Activated naive CD8-positive, alpha-beta T cell treated with anti-CD3 and anti-CD28 coated beads, Interleukin-2, amount 10 ng/mL, durations not matched to agents 7 days and 5 days (primary cell): Measurements from ENCODE around the gene KIF19. TPM values are rescaled to one million over a fixed set of nuclear protein-coding genes. Genes with fewer than 3 reads are reported as not detected.

Experiments
- ATAC-seq: fragments of 150-1000 bp; cut with Tn5 transposase; one replicate; pipeline ENCODE4 v1.10.0; 2021; ENCODE audit warnings: low read depth, moderate library complexity
- POLR2A ChIA-PET: fragments of 350-600 bp; sonication (Branson Sonifier 250); formaldehyde crosslinking; loops from one replicate; lab custom pipeline; 2021; ENCODE audit warnings: antibody characterized with exemption; lab: Charles Lee
- DNase-seq: peaks from one replicate; pipeline ENCODE4 v3.0.0; 2021
- H3K27ac Mint-ChIP-seq: one replicate; pipeline ENCODE4 v1.8.0; 2022; ENCODE audit warnings: mild to moderate bottlenecking, mixed read lengths
- H3K27me3 Mint-ChIP-seq: one replicate; pipeline ENCODE4 v1.8.0; 2022; ENCODE audit warnings: mild to moderate bottlenecking, moderate library complexity, mixed read lengths
- H3K36me3 Mint-ChIP-seq: one replicate; pipeline ENCODE4 v1.8.0; 2021; ENCODE audit warnings: mild to moderate bottlenecking, mixed read lengths
- H3K4me1 Mint-ChIP-seq: one replicate; pipeline ENCODE4 v1.8.0; 2021; ENCODE audit warnings: mixed read lengths
- H3K4me3 Mint-ChIP-seq: one replicate; pipeline ENCODE4 v1.8.0; 2022; ENCODE audit warnings: mild to moderate bottlenecking, moderate library complexity, mixed read lengths
- H3K9me3 Mint-ChIP-seq: one replicate; pipeline ENCODE4 v1.8.0; 2021; ENCODE audit warnings: mixed read lengths
- total RNA-seq, 2 experiments: library from RNA; stranded (reverse); gene quantifications; one replicate each; pipeline ENCODE4 v1.2.3, GENCODE V29; 2021

The KIF19 gene
- total RNA-seq, 2 experiments from 2014 or later, result 0.61 to 0.91 TPM

GRCh38 chr17:74292495-74292894 lies 33.5 kb upstream of the KIF19 start:
- peaks cover 2% of the 10 kb centered on the region for H3K36me3 Mint-ChIP-seq
- peaks cover 12% of the 10 kb centered on the region for H3K27me3 Mint-ChIP-seq
- DNase-seq, result no peak
- H3K4me1 Mint-ChIP-seq, result peaks cover 5% of the 10 kb centered on the region
- H3K4me3 Mint-ChIP-seq, result no peak overlapping the region
- H3K27ac Mint-ChIP-seq, result no peak overlapping the region
- peaks cover 2% of the 10 kb centered on the region for H3K9me3 Mint-ChIP-seq
- POLR2A ChIA-PET, result no interaction called here
- ATAC-seq, result no peak

- no peaks in the 10 kb centered on the region for H3K4me1 Mint-ChIP-seq
- POLR2A ChIA-PET, result interaction anchor here (0.8 kb wide), 2 partner anchors 13 to 230 kb away, joined by 3 read pairs; no protein-coding TSS in a partner anchor
- H3K9me3 Mint-ChIP-seq, result peaks cover 2% of the 10 kb centered on the region
- H3K36me3 Mint-ChIP-seq, result peaks cover 2% of the 10 kb centered on the region
- DNase-seq, result no peak
- H3K27me3 Mint-ChIP-seq, result peaks cover 19% of the 10 kb centered on the region
- H3K4me3 Mint-ChIP-seq, result no peak overlapping the region
- no peak for ATAC-seq
- H3K27ac Mint-ChIP-seq, result no peak overlapping the region
Measured at GRCh38 chr17:74295625-74296547, 30.1 kb upstream of the KIF19 start.

- Mint-ChIP-seq H3K4me1 (peaks cover 5% of the 10 kb centered on the region), H3K36me3 (peaks cover 2% of the 10 kb centered on the region), H3K4me3 (no peak overlapping the region), H3K9me3 (peaks cover 2% of the 10 kb centered on the region), H3K27me3 (peaks cover 19% of the 10 kb centered on the region), H3K27ac (no peak overlapping the region)
- POLR2A ChIA-PET, result interaction anchor here (0.8 kb wide), 1 partner anchor 229 kb away, joined by 3 read pairs; no protein-coding TSS in a partner anchor
- ATAC-seq (no peak), DNase-seq (no peak)
Measured at GRCh38 chr17:74296548-74296936, 29.5 kb upstream of the KIF19 start.

- peaks cover 2% of the 10 kb centered on the region for H3K9me3 Mint-ChIP-seq
- H3K27me3 Mint-ChIP-seq, result peaks cover 19% of the 10 kb centered on the region
- no peak overlapping the region for H3K4me3 Mint-ChIP-seq
- POLR2A ChIA-PET, result no interaction called here
- ATAC-seq (no peak), DNase-seq (no peak)
- peaks cover 2% of the 10 kb centered on the region for H3K36me3 Mint-ChIP-seq
- peaks cover 6% of the 10 kb centered on the region for H3K4me1 Mint-ChIP-seq
- H3K27ac Mint-ChIP-seq, result no peak overlapping the region
Measured at GRCh38 chr17:74297941-74298340, 28.1 kb upstream of the KIF19 start.

GRCh38 chr17:74298778-74299177 lies 27.2 kb upstream of the KIF19 start:
- POLR2A ChIA-PET, result no interaction called here
- Mint-ChIP-seq H3K4me3 (no peak overlapping the region), H3K27me3 (peaks cover 19% of the 10 kb centered on the region), H3K36me3 (peaks cover 2% of the 10 kb centered on the region), H3K4me1 (peaks cover 6% of the 10 kb centered on the region), H3K9me3 (peaks cover 2% of the 10 kb centered on the region), H3K27ac (no peak overlapping the region)
- DNase-seq, result no peak
- no peak for ATAC-seq

DNA sequence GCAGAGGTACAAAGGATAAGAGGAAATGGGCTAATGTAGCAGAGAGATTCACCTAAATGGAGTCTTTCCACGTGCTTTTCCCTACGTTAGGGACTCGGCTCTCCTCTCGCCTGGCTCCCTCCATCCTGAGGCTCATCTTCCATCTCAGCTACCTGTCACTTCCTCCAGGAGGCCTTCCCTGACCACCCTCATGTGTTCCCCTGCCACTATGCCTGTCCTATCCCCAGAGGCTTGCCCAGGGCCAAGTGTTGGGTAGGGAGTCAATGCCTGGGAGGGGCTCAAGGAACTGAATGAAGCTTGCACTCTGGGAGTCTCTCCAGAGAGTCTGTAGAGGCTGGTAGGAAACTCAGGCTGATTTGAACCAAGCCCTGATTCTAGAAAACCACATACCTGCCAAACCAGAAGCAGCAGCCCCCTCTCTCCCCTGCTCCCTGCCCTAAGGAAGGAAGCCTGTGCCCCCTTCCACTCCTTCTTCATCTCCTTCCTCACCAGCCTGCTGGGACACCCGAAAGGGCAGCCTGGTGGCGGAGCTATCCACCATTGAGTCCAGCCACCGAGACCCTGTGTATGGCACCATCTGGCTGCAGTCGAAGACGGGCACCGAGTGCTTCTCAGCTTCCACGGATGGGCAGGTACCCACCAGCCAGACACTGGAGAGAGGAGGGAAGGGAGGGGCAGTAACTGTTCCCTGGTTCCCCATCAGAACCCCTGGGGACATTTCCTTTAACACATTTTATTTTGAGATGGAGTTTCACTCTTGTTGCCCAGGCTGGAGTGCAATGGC lies 26.6 kb upstream of the KIF19 start:
- Mint-ChIP-seq H3K4me1 (peaks cover 6% of the 10 kb centered on the region), H3K4me3 (no peak overlapping the region), H3K27ac (no peak overlapping the region), H3K9me3 (peaks cover 2% of the 10 kb centered on the region), H3K36me3 (peaks cover 2% of the 10 kb centered on the region), H3K27me3 (peaks cover 19% of the 10 kb centered on the region)
- no peak for ATAC-seq
- DNase-seq, result no peak
- POLR2A ChIA-PET, result no interaction called here

- H3K27me3 Mint-ChIP-seq, result peaks cover 7% of the 10 kb centered on the region
- no peak overlapping the region for H3K4me3 Mint-ChIP-seq
- no peaks in the 10 kb centered on the region for H3K36me3 Mint-ChIP-seq
- H3K27ac Mint-ChIP-seq, result no peak overlapping the region
- no peak for DNase-seq
- POLR2A ChIA-PET, result interaction anchor here (0.7 kb wide), 1 partner anchor 196 kb away, joined by 3 read pairs; no protein-coding TSS in a partner anchor
- peaks cover 17% of the 10 kb centered on the region for H3K4me1 Mint-ChIP-seq
- no peaks in the 10 kb centered on the region for H3K9me3 Mint-ChIP-seq
- ATAC-seq, result no peak
Measured at GRCh38 chr17:74303305-74303704, 22.7 kb upstream of the KIF19 start.

GRCh38 chr17:74304184-74304583 lies 21.8 kb upstream of the KIF19 start:
- no peaks in the 10 kb centered on the region for H3K9me3 Mint-ChIP-seq
- peaks cover 11% of the 10 kb centered on the region for H3K27me3 Mint-ChIP-seq
- no peak for DNase-seq
- H3K4me1 Mint-ChIP-seq, result peaks cover 18% of the 10 kb centered on the region
- ATAC-seq, result no peak
- POLR2A ChIA-PET, result interaction anchor here (0.7 kb wide), 1 partner anchor 195 kb away, joined by 3 read pairs; no protein-coding TSS in a partner anchor
- no peaks in the 10 kb centered on the region for H3K36me3 Mint-ChIP-seq
- no peak overlapping the region for H3K27ac Mint-ChIP-seq
- H3K4me3 Mint-ChIP-seq, result no peak overlapping the region

GRCh38 chr17:74305865-74306654 lies 20.0 kb upstream of the KIF19 start:
- no peaks in the 10 kb centered on the region for H3K9me3 Mint-ChIP-seq
- peaks cover 17% of the 10 kb centered on the region for H3K4me1 Mint-ChIP-seq
- H3K4me3 Mint-ChIP-seq, result no peak overlapping the region
- H3K27ac Mint-ChIP-seq, result no peak overlapping the region
- peak; percentile 50 for ATAC-seq
- H3K36me3 Mint-ChIP-seq, result no peaks in the 10 kb centered on the region
- POLR2A ChIA-PET, result no interaction called here
- no peak for DNase-seq
- peaks cover 9% of the 10 kb centered on the region for H3K27me3 Mint-ChIP-seq

DNA sequence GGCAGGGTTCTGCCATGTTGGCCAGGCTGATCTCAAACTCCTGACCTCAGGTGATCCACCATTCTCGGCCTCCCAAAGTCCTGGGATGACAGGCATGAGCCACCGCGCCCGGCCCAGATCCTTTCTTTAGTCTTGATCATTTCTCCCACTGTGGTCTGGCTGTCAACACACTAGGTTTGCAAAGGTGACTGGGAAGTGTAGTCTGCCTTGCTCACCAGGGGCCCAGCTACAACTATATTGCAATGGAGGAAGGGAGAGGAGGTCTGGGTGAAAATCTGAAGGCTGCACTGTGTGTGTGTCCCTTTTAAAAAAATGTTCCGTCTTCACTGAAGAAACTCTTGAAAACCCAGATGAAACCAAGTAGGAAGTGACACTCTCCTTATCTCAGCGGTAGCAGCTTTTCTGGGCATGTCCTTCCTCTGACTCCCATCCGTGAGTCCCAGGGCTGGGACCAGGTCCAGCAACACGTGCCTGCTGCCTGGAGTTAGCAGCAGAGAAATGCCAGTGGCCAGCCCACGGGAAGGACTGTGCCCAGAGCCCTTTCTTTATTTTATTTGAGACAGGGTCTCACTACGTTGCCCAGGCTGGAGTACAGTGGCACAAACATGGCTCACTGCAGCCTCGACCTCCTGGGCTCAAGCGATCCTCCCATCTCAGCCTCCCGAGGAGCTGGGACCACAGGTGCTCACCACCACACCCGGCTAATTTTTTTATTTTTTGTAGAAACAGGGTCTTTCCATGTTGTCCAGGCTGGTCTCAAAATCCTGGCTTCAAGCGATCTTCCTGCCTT lies 17.8 kb upstream of the KIF19 start:
- ATAC-seq (peak; percentile 39), DNase-seq (no peak)
- POLR2A ChIA-PET, result no interaction called here
- Mint-ChIP-seq H3K27ac (peak overlapping the region; percentile 16), H3K4me3 (no peak overlapping the region), H3K9me3 (no peaks in the 10 kb centered on the region), H3K36me3 (no peaks in the 10 kb centered on the region), H3K27me3 (peaks cover 9% of the 10 kb centered on the region), H3K4me1 (peaks cover 12% of the 10 kb centered on the region)

- Mint-ChIP-seq H3K27ac (no peak overlapping the region), H3K9me3 (no peaks in the 10 kb centered on the region), H3K27me3 (peaks cover 9% of the 10 kb centered on the region), H3K4me3 (no peak overlapping the region), H3K36me3 (no peaks in the 10 kb centered on the region), H3K4me1 (peaks cover 12% of the 10 kb centered on the region)
- ATAC-seq, result no peak
- DNase-seq, result no peak
- POLR2A ChIA-PET, result interaction anchor here (0.6 kb wide), 1 partner anchor 73 kb away, joined by 3 read pairs; no protein-coding TSS in a partner anchor
Measured at GRCh38 chr17:74309902-74310301, 16.1 kb upstream of the KIF19 start.

- Mint-ChIP-seq H3K4me3 (no peak overlapping the region), H3K27me3 (no peaks in the 10 kb centered on the region), H3K4me1 (no peaks in the 10 kb centered on the region), H3K36me3 (no peaks in the 10 kb centered on the region), H3K27ac (no peak overlapping the region), H3K9me3 (no peaks in the 10 kb centered on the region)
- DNase-seq (no peak), ATAC-seq (no peak)
- POLR2A ChIA-PET, result no interaction called here
Measured at GRCh38 chr17:74314877-74315276, 11.1 kb upstream of the KIF19 start.
